K562 (cell line): ENCODE data around the gene PIP4K2A. TPM values are rescaled to one million over a fixed set of nuclear protein-coding genes. Genes with fewer than 3 reads are reported as not detected.

Source experiments
- CHD2 ChIP-seq: IDR thresholded peaks from 2 replicates; pipeline ENCODE4 v1.6.1; 2011; ENCODE audit warnings: low read depth, low read length
- DDX20 ChIP-seq: fragments of 450-650 bp; IDR thresholded peaks from 2 replicates; pipeline ENCODE4 v1.6.1; 2016; ENCODE audit warnings: missing genetic modification characterization, low read depth, mild to moderate bottlenecking, missing compliant biosample characterization, moderate library complexity
- DIDO1 ChIP-seq: fragments of 450-650 bp; IDR thresholded peaks from 2 replicates; pipeline ENCODE4 v1.6.1; 2016; ENCODE audit warnings: low read depth, missing biosample characterization, missing genetic modification characterization
- ETV6 ChIP-seq, 3 experiments: fragments of 150-350 bp in 1 of 3; sonication (generic) in 1 of 3; formaldehyde crosslinking in 1 of 3; IDR thresholded peaks; 2 replicates each; pipeline versions ENCODE4 v1.6.1 to v1.8.0; 2014 to 2022; ENCODE audit warnings: borderline replicate concordance in 2 of 3, low read depth in 2 of 3, antibody characterized with exemption in 1 of 3, low read length in 1 of 3, mild to moderate bottlenecking in 1 of 3, missing genetic modification reagents in 1 of 3
- FOS ChIP-seq: IDR thresholded peaks from 3 replicates; pipeline ENCODE4 v1.6.1; 2011; ENCODE audit not compliant: insufficient read length; ENCODE audit errors: extremely low read depth
- HBP1 ChIP-seq: fragments of 450-650 bp; formaldehyde crosslinking; IDR thresholded peaks from 2 replicates; pipeline ENCODE4 v1.4.0; 2022; ENCODE audit warnings: missing genetic modification characterization
- HDAC2 ChIP-seq: fragments of 450-650 bp; IDR thresholded peaks from 2 replicates; pipeline ENCODE4 v1.6.1; 2016; ENCODE audit warnings: mild to moderate bottlenecking
- HMG20B ChIP-seq: fragments of 250-450 bp; sonication (Bioruptor Pico); IDR thresholded peaks from 2 replicates; pipeline ENCODE4 v1.5.0; 2021; ENCODE audit warnings: mild to moderate bottlenecking
- HOMEZ ChIP-seq: fragments of 250-450 bp; sonication (Bioruptor Pico); IDR thresholded peaks from 2 replicates; pipeline ENCODE4 v1.4.0; 2020; ENCODE audit warnings: mild to moderate bottlenecking, moderate library complexity
- MCM2 ChIP-seq: fragments of 450-650 bp; IDR thresholded peaks from 2 replicates; pipeline ENCODE4 v1.6.1; 2017; ENCODE audit warnings: low read depth, mild to moderate bottlenecking
- MECOM ChIP-seq: fragments of 250-450 bp; sonication (Bioruptor Pico); IDR thresholded peaks from 2 replicates; pipeline ENCODE4 v1.8.0; 2022; ENCODE audit warnings: inconsistent platforms
- NFIC ChIP-seq: fragments of 450-650 bp; IDR thresholded peaks from 2 replicates; pipeline ENCODE4 v1.6.1; 2017; ENCODE audit warnings: mild to moderate bottlenecking, inconsistent platforms
- RUNX1 ChIP-seq: sonication (generic); IDR thresholded peaks from 2 replicates; pipeline ENCODE4 v1.6.1; 2016; ENCODE audit warnings: antibody characterized with exemption, low read depth
- SLC30A9 ChIP-seq: fragments of 250-450 bp; sonication (Bioruptor Pico); IDR thresholded peaks from 2 replicates; pipeline ENCODE4 v1.8.0; 2022; ENCODE audit warnings: mild to moderate bottlenecking, moderate library complexity
- SMC3 ChIP-seq: conservative IDR thresholded peaks from 2 replicates; pipeline ENCODE4 v1.6.1; 2011; ENCODE audit warnings: low read depth, low read length, improper control_type of control experiment; ENCODE audit not compliant: insufficient read depth
- SNAPC5 ChIP-seq: fragments of 250-450 bp; sonication (Bioruptor Pico); IDR thresholded peaks from 2 replicates; pipeline ENCODE4 v1.8.0; 2021; ENCODE audit warnings: moderate library complexity, mild to moderate bottlenecking, inconsistent platforms
- TAF7 ChIP-seq: fragments of 450-650 bp; IDR thresholded peaks from 2 replicates; pipeline ENCODE4 v1.6.1; 2016; ENCODE audit warnings: missing genetic modification characterization, missing compliant biosample characterization
- TSC22D4 ChIP-seq: fragments of 450-650 bp; IDR thresholded peaks from 2 replicates; pipeline ENCODE4 v1.6.1; 2016; ENCODE audit warnings: missing genetic modification characterization, missing biosample characterization, control low read depth
- U2AF2 ChIP-seq: fragments of 200-400 bp; formaldehyde crosslinking; optimal IDR thresholded peaks from 2 replicates; pipeline ENCODE3; 2017; ENCODE audit warnings: low read depth, mild to moderate bottlenecking, low read length
- ZNF175 ChIP-seq: fragments of 200-800 bp; sonication (Bioruptor generic); IDR thresholded peaks from 2 replicates; pipeline ENCODE4 v1.6.1; 2016; ENCODE audit warnings: low read depth, mild to moderate bottlenecking, missing genetic modification characterization, missing compliant biosample characterization
- ZZZ3 ChIP-seq: fragments of 450-650 bp; IDR thresholded peaks from 2 replicates; pipeline ENCODE4 v1.6.1; 2016; ENCODE audit warnings: antibody characterized with exemption, mild to moderate bottlenecking, moderate library complexity
- polyA plus RNA-seq, 8 experiments: library from polyadenylated mRNA; depleted of rRNA in 4 of 8; stranded (reverse) in 5 of 8; unstranded in 3 of 8; fragments of >200 nt; fragmentation: Nextera tagmentation in 2 of 8; fragmentation: Illumina TruSeq in 1 of 8; extraction: Ambion mirVana in 2 of 8; extraction: Trizol in 1 of 8; gene quantifications; 2 replicates each; pipeline versions ENCODE4 v1.2.1 to v1.2.3, GENCODE V29; 2011 to 2014; ENCODE audit warnings: inconsistent platforms in 1 of 8, missing spikeins in 1 of 8
- total RNA-seq, 7 experiments: library from RNA; depleted of rRNA in 6 of 7; stranded (reverse); fragments of >200 nt in 6 of 7; fragmentation: Illumina TruSeq in 2 of 7; extraction: Trizol in 2 of 7; gene quantifications; 2 replicates each; pipeline versions ENCODE4 v1.2.1 to v1.2.3, GENCODE V29; 2011 to 2021; ENCODE audit warnings: low replicate concordance in 1 of 7
- TF ChIP-seq, protein P1 (sequence below), 3 experiments: fragments of 200-800 bp in 1 of 3; fragments of 250-450 bp in 1 of 3; fragments of 450-650 bp in 1 of 3; sonication (Bioruptor Pico) in 1 of 3; sonication (Bioruptor generic) in 1 of 3; formaldehyde crosslinking in 1 of 3; IDR thresholded peaks; 2 replicates each; pipeline versions ENCODE4 v1.6.1 to v1.8.0; 2016 to 2022; ENCODE audit warnings: mild to moderate bottlenecking in 2 of 3, missing genetic modification characterization in 2 of 3, missing compliant biosample characterization in 1 of 3, moderate library complexity in 1 of 3
- TF ChIP-seq, protein P2 (sequence below): fragments of 250-450 bp; sonication (Bioruptor Pico); IDR thresholded peaks from 2 replicates; pipeline ENCODE4 v1.8.0; 2022; ENCODE audit warnings: moderate library complexity, mild to moderate bottlenecking, inconsistent platforms

The PIP4K2A gene
- total and polyA plus RNA-seq, 9 of the 15 experiments (the other 6 are each of a cell fraction or from before 2014, with no cell fraction given) = 35.6 to 117 (median 71.9) TPM

DNA sequence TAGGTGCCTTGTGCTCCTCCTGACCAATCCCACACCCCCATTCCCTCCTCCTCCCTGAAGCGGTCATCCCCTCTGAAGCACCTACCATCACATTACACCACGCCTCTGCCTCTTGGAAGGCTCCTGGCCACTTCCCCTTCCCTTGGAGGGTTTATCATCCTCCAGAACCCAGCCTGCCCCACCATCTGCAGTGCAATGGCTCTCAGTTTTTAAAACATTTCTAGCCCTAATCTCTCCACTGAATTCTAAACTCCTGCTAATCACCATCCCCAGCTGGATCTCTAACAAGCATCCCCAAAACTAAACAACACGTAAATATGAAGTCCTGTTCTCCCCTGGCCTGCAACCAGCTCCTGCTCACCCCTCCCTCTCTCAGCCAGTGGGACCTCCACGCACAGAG, 70.6 kb downstream of the PIP4K2A start (continued):
- TF ChIP-seq, protein P1, sequence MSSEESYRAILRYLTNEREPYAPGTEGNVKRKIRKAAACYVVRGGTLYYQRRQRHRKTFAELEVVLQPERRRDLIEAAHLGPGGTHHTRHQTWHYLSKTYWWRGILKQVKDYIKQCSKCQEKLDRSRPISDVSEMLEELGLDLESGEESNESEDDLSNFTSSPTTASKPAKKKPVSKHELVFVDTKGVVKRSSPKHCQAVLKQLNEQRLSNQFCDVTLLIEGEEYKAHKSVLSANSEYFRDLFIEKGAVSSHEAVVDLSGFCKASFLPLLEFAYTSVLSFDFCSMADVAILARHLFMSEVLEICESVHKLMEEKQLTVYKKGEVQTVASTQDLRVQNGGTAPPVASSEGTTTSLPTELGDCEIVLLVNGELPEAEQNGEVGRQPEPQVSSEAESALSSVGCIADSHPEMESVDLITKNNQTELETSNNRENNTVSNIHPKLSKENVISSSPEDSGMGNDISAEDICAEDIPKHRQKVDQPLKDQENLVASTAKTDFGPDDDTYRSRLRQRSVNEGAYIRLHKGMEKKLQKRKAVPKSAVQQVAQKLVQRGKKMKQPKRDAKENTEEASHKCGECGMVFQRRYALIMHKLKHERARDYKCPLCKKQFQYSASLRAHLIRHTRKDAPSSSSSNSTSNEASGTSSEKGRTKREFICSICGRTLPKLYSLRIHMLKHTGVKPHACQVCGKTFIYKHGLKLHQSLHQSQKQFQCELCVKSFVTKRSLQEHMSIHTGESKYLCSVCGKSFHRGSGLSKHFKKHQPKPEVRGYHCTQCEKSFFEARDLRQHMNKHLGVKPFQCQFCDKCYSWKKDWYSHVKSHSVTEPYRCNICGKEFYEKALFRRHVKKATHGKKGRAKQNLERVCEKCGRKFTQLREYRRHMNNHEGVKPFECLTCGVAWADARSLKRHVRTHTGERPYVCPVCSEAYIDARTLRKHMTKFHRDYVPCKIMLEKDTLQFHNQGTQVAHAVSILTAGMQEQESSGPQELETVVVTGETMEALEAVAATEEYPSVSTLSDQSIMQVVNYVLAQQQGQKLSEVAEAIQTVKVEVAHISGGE (CRISPR knock-in tag; IDR thresholded peaks at IDR 0.05) = no peak
- TF ChIP-seq SNAPC5 (CRISPR knock-in tag) = no peak
- TF ChIP-seq SMC3 = no peak
- TF ChIP-seq HMG20B (CRISPR knock-in tag) = no peak
- no peak for TF ChIP-seq CHD2
- TF ChIP-seq DIDO1 (tag) = no peak
- no peak for TF ChIP-seq HBP1 (CRISPR knock-in tag)
- no peak for TF ChIP-seq ZNF175
- TF ChIP-seq TSC22D4 (tag) = no peak
- TF ChIP-seq MCM2 = no peak
- no peak for TF ChIP-seq HOMEZ
- TF ChIP-seq FOS = no peak
- no peak for TF ChIP-seq ETV6 (IDR thresholded peaks at IDR 0.05; ENCODE audit: borderline replicate concordance in 1 of 2, low read depth in 2 of 2, low read length in 1 of 2)
- TF ChIP-seq ETV6 (CRISPR knock-in tag; IDR thresholded peaks at IDR 0.05; ENCODE audit: borderline replicate concordance) = no peak
- TF ChIP-seq, protein P2, sequence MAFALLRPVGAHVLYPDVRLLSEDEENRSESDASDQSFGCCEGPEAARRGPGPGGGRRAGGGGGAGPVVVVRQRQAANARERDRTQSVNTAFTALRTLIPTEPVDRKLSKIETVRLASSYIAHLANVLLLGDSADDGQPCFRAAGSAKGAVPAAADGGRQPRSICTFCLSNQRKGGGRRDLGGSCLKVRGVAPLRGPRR (CRISPR knock-in tag) = no peak
- peak; percentile 29; the same call in 1 of the 2 replicates for TF ChIP-seq NFIC
- no peak for TF ChIP-seq SLC30A9 (CRISPR knock-in tag)
- TF ChIP-seq HDAC2 = no peak
- TF ChIP-seq U2AF2 = no peak
- no peak for TF ChIP-seq DDX20
- no peak for TF ChIP-seq MECOM (CRISPR knock-in tag)
- TF ChIP-seq ZZZ3 = no peak
- TF ChIP-seq RUNX1 = no peak
- TF ChIP-seq TAF7 (tag) = no peak
